BJ (cell line): ENCODE measurements around the gene CTIF. TPM values are rescaled to one million over a fixed set of nuclear protein-coding genes. Genes with fewer than 3 reads are reported as not detected.

Experiments
- CTCF ChIA-PET: fragments of 350-600 bp; formaldehyde crosslinking; extraction: SDS; loops from one replicate; lab custom pipeline; 2021; ENCODE audit warnings: antibody characterized with exemption, inconsistent platforms; lab: Yijun Ruan, JAX
- POLR2A ChIA-PET: fragments of 300-600 bp; sonication (Branson Sonifier 250); formaldehyde crosslinking; extraction: SDS; loops from one replicate; lab custom pipeline; 2021; ENCODE audit warnings: antibody characterized with exemption; lab: Charles Lee
- DNase-seq: peaks from one replicate; pipeline ENCODE4 v3.0.0-alpha.2; 2011; ENCODE audit warnings: low read depth
- H3K27me3 ChIP-seq: 2 replicates; pipeline ENCODE4 v1.6.0; 2011; ENCODE audit warnings: low read length; ENCODE audit not compliant: control insufficient read depth, insufficient read depth
- H3K36me3 ChIP-seq: 2 replicates; pipeline ENCODE4 v1.5.1; 2011; ENCODE audit warnings: low read length; ENCODE audit not compliant: control insufficient read depth, insufficient read depth
- H3K4me3 ChIP-seq: 2 replicates; pipeline ENCODE4 v1.5.1; 2011; ENCODE audit warnings: low read depth, mild to moderate bottlenecking, control low read depth, low read length
- CTCF ChIP-seq: IDR thresholded peaks from 2 replicates; pipeline ENCODE4 v1.5.1; 2011; ENCODE audit warnings: low read depth, mild to moderate bottlenecking, control low read depth, inconsistent platforms, low read length, moderate library complexity; ENCODE audit not compliant: insufficient read depth
- polyA plus RNA-seq: library from polyadenylated mRNA; depleted of rRNA; stranded (reverse); fragments of >200 nt; gene quantifications from 2 replicates; pipeline ENCODE4 v1.2.3, GENCODE V29; 2011

The CTIF gene
- polyA plus RNA-seq, 1 experiment, result 105 TPM

GRCh38 chr18:48785736-48786454 is 247.1 kb downstream of the CTIF start:
- POLR2A ChIA-PET, result no interaction called here
- TF ChIP-seq CTCF, result no peak
- no peak overlapping the region for H3K4me3 ChIP-seq
- no peaks in the 10 kb centered on the region for H3K27me3 ChIP-seq
- DNase-seq, result no peak
- CTCF ChIA-PET, result interaction anchor here (1.0 kb wide), 2 partner anchors 17 to 112 kb away, joined by 3 to 4 read pairs; no protein-coding TSS in a partner anchor
- H3K36me3 ChIP-seq, result peaks cover 40% of the 10 kb centered on the region

GRCh38 chr18:48786455-48787202 is 247.8 kb downstream of the CTIF start:
- H3K36me3 ChIP-seq, result peaks cover 43% of the 10 kb centered on the region
- H3K27me3 ChIP-seq, result no peaks in the 10 kb centered on the region
- no peak for DNase-seq
- H3K4me3 ChIP-seq, result no peak overlapping the region
- ChIA-PET POLR2A (no interaction called here), CTCF (interaction anchor here (1.0 kb wide), 1 partner anchor 112 kb away, joined by 3 read pairs; no protein-coding TSS in a partner anchor)
- no peak for TF ChIP-seq CTCF

- DNase-seq, result no peak
- peaks cover 43% of the 10 kb centered on the region for H3K36me3 ChIP-seq
- TF ChIP-seq CTCF, result no peak
- POLR2A ChIA-PET, result no interaction called here
- no peaks in the 10 kb centered on the region for H3K27me3 ChIP-seq
- no peak overlapping the region for H3K4me3 ChIP-seq
- CTCF ChIA-PET, result no interaction called here
Measured at GRCh38 chr18:48787203-48788151, 248.6 kb downstream of the CTIF start.

- ChIA-PET CTCF (interaction anchor here (0.9 kb wide), 1 partner anchor 12 kb away, joined by 3 read pairs; no protein-coding TSS in a partner anchor), POLR2A (no interaction called here)
- no peaks in the 10 kb centered on the region for H3K27me3 ChIP-seq
- no peak for TF ChIP-seq CTCF
- no peak overlapping the region for H3K4me3 ChIP-seq
- H3K36me3 ChIP-seq, result peaks cover 42% of the 10 kb centered on the region
- no peak for DNase-seq
Measured at GRCh38 chr18:48788373-48788772, 249.5 kb downstream of the CTIF start.
